ENCODE data around the gene CFHR3.
"Not testable (repeated sequence)": the region's sequence is repeated elsewhere in the genome, so short reads cannot be mapped to it uniquely, and the experiment has no call there.

DNA sequence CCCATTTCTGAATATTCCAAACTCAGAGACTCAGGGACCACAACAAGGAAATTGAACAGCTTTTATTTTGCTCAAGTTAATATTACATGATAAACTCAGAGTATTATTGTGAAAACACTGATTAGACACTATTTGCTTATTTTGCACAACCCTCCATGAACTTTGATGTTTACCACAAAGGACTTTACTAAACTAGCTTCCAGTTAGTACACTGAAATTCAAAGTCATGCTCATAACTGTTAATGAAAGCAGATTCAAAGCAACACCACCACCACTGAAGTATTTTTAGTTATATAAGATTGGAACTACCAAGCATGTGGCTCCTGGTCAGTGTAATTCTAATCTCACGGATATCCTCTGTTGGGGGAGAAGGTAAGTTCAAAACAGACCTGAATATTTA, 44.9 kb downstream of the CFHR3 start, which contains the start of gene CFHR1:
- TF ChIP-seq, protein P1, sequence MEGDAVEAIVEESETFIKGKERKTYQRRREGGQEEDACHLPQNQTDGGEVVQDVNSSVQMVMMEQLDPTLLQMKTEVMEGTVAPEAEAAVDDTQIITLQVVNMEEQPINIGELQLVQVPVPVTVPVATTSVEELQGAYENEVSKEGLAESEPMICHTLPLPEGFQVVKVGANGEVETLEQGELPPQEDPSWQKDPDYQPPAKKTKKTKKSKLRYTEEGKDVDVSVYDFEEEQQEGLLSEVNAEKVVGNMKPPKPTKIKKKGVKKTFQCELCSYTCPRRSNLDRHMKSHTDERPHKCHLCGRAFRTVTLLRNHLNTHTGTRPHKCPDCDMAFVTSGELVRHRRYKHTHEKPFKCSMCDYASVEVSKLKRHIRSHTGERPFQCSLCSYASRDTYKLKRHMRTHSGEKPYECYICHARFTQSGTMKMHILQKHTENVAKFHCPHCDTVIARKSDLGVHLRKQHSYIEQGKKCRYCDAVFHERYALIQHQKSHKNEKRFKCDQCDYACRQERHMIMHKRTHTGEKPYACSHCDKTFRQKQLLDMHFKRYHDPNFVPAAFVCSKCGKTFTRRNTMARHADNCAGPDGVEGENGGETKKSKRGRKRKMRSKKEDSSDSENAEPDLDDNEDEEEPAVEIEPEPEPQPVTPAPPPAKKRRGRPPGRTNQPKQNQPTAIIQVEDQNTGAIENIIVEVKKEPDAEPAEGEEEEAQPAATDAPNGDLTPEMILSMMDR (IDR thresholded peaks at IDR 0.05; ENCODE audit: low read length) = not testable (repeated sequence)
- not testable (repeated sequence) for TF ChIP-seq EZH2 (optimal IDR thresholded peaks at IDR 0.05; ENCODE audit: low read depth, low read length); EZH2phosphoT487 (IDR thresholded peaks at IDR 0.05; ENCODE audit: low read length)
